Activated T-cell treated with anti-CD3 and anti-CD28 coated beads, Interleukin-2, amount 50 U/mL, for 1 hour (primary cell): ENCODE measurements around the gene NHLH1.
"Not testable (repeated sequence)": the region's sequence is repeated elsewhere in the genome, so short reads cannot be mapped to it uniquely, and the experiment has no call there.

ENCODE experiments used
- DNase-seq: peaks from one replicate; pipeline ENCODE4 v3.0.0-alpha.2; 2020

Gene NHLH1

GRCh38 chr1:160384812-160385211 lies 17.9 kb downstream of the NHLH1 start:
- not testable (repeated sequence) for DNase-seq

DNA sequence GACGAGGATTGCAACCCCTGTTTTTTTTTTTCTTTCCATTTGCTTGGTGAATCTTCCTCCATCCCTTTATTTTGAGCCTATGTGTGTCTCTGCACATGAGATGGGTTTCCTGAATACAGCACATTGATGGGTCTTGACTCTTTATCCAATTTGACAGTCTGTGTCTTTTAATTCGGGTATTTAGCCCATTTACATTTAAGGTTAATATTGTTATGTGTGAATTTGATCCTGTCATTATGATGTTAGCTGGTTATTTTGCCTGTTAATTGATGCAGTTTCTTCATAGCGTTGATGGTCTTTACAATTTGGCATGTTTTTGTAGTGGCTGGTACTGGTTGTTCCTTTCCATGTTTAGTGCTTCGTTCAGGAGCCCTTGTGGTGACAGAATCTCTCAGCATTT lies 21.5 kb downstream of the NHLH1 start:
- not testable (repeated sequence) for DNase-seq

GRCh38 chr1:160394673-160395072 lies 27.8 kb downstream of the NHLH1 start:
- DNase-seq = no peak

DNA sequence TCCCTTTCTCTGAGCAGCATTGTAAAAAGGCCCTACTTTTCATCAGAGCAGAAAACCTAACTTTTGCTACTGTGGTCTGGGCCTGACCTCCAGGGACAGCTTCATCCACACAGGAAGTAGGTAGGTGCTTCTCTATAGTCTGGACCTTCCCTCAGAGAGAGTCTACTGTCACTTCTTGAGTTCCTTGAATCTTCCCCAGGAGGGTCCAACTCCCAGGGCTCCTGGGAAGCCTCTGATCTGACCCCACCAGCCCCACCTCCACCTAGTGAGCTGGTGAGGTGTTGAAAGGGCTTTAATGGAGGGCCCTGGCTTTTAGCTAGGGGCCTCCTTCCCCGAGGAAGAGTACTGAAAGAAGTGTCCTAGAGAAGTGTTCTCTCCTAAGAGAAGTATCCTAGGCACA lies 30.8 kb downstream of the NHLH1 start:
- no peak for DNase-seq

DNA sequence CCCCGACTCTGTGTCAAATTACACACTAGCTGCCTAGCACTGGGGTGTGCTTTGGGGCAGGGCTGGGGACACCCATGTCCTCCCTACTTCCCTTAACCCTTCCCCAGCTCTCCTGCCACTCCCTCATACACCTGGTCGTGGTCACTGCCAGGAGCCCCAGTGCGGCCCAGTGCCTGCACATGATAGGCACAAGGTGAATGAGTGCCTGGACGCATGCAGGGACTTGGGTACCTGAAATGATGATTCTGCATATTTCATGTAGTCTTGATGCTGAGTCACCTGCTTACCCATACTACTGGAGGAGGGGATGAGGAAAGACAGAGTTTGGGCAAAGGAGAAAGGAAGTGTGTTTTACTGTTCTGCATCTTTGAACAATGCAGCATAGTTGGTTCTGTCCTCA lies 32.0 kb downstream of the NHLH1 start:
- no peak for DNase-seq

GRCh38 chr1:160399544-160400222 lies 32.8 kb downstream of the NHLH1 start:
- no peak for DNase-seq

GRCh38 chr1:160400223-160400645 lies 33.4 kb downstream of the NHLH1 start, which contains the start of gene VANGL2:
VANGL2 (plus strand) TSS chr1:160400564; CDS start chr1:160415838, 15,274 bp downstream.
- peak; percentile 56 for DNase-seq

DNA sequence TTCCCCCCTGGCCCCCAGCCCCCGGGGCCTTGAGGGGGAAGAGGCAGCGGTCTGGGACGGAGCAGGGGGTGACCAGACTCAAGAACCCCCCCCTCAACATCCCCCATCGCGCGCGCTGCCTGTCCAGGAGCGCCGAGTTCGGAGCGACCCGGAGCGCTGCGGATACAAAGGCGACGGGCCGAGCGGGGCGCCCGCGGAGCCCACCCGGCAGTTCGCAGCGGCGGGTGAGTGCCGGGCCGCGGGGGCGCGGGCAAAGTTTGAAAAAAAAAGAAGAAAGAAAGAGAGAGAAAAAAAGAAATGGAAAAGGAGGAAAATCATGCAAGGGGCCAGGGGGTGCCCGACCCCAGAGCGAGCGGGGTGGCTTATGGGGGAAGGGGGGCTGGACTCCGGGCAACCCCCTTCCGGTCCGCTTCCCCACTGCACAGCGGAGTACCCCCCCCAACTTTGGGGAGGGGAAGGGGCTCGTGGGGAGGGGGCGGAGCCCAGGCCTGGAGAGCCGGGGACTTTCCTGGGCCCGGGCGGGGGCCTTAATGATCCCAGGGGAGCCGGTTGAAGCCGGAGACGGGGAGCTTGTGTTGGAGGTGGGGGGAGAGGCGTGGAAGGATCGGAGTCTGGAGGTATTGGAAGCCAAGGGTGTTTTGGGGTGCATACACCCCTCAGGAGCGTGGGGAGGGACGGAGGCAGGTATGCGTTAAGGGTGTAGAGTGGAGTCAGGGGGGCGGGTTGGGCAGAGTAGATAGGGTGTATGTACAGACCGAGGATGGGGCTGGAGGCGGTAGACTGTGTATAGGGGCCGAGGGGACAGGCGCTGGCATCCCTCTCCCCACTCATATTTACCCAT lies 34.0 kb downstream of the NHLH1 start:
- DNase-seq = no peak

GRCh38 chr1:160401487-160401805 lies 34.6 kb downstream of the NHLH1 start:
- no peak for DNase-seq

GRCh38 chr1:160402001-160402795 lies 35.3 kb downstream of the NHLH1 start:
- no peak for DNase-seq

GRCh38 chr1:160403244-160403643 lies 36.4 kb downstream of the NHLH1 start:
- no peak for DNase-seq

- no peak for DNase-seq
Measured at GRCh38 chr1:160404094-160404493, 37.2 kb downstream of the NHLH1 start.

DNA sequence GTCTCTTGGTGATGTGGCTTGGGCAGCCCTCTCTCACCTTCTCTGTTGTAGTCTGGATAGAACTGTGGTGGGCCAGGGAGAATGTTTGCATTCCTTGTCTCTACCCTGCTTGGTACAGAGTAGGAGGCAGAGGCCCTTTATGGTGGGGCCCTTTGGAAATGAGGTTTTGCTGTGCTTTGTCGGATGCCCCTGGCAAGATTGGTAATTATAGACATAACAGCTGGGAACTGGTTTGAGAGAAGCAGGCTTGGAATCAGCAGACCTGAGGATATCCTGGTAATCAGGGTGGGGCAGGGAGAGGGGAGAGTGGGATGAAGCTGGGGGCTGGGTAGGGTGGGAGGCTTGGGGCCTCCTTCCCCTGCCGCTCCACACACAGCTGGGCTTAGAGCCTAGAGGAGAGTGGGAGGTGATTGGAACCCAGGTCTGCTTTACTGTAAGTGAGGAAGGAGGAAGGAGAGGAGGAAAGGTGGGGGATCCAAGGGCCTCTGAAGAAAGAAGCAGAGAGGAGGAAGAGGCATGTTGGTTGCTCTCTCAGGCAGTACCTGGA lies 38.5 kb downstream of the NHLH1 start:
- DNase-seq = no peak

GRCh38 chr1:160406131-160406968 lies 39.5 kb downstream of the NHLH1 start:
- DNase-seq = no peak

- no peak for DNase-seq
Measured at GRCh38 chr1:160407839-160408801, 41.2 kb downstream of the NHLH1 start.

- DNase-seq = no peak
Measured at GRCh38 chr1:160408864-160409263, 42.0 kb downstream of the NHLH1 start.

- DNase-seq = no peak
Measured at GRCh38 chr1:160409486-160409885, 42.6 kb downstream of the NHLH1 start.

- DNase-seq = no peak
Measured at GRCh38 chr1:160410406-160411005, 43.6 kb downstream of the NHLH1 start.

- DNase-seq = no peak
Measured at GRCh38 chr1:160411271-160412027, 44.6 kb downstream of the NHLH1 start.

GRCh38 chr1:160412028-160412362 lies 45.1 kb downstream of the NHLH1 start:
- DNase-seq = no peak
